Measurements from ENCODE around the gene YTHDC1.

GRCh38 chr4:68304731-68305130 lies 45.2 kb downstream of the YTHDC1 start:
- TF ChIP-seq EZH2phosphoT487 (IDR thresholded peaks at IDR 0.05; ENCODE audit: unreplicated experiment) (no peak), CTCF (conservative IDR thresholded peaks at IDR 0.05; ENCODE audit: low read depth in 2 of 2) (no peak), JUNB (IDR thresholded peaks at IDR 0.05; ENCODE audit: unreplicated experiment) (no peak), REST (IDR thresholded peaks at IDR 0.05; ENCODE audit: unreplicated experiment) (peak; percentile 81), EZH2 (IDR thresholded peaks at IDR 0.05; ENCODE audit: low read depth, unreplicated experiment) (no peak), CREB1 (CRISPR knock-in tag; IDR thresholded peaks at IDR 0.05; ENCODE audit: low read depth) (no peak), STAT1 (IDR thresholded peaks at IDR 0.05; ENCODE audit: unreplicated experiment) (no peak), ETS1 (IDR thresholded peaks at IDR 0.05) (no peak), POLR2AphosphoS5 (IDR thresholded peaks at IDR 0.05; ENCODE audit: low read depth) (no peak), NANOG (IDR thresholded peaks at IDR 0.05; ENCODE audit: borderline replicate concordance) (no peak), ZNF114 (CRISPR knock-in tag; IDR thresholded peaks at IDR 0.05) (no peak)
